GM10847 (cell line): ENCODE data around the gene GAS2L1.

Experiments
- POLR2A ChIP-seq: IDR thresholded peaks from 2 replicates; pipeline ENCODE4 v1.6.1; 2011; ENCODE audit not compliant: insufficient read length; ENCODE audit errors: extremely low read depth

Gene GAS2L1

DNA sequence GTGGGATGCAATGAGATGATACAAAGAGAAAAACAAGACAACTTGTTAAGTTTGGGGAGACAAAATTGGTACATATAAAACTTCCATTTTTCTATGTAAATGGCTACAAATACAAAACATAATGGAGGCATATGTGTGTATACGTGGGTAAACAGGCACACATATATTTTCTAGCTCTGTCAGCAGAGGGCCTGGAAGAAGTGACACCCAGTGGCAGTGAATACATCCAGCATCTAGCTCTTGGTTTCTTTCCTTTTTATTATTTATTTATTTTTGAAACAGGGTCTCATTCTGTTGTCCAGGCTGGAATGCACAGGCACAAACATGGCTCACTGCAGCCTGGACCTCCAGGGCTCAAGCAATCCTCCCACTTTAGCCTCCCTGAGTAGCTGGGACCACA lies 14.1 kb downstream of the GAS2L1 start:
- TF ChIP-seq POLR2A: no peak

DNA sequence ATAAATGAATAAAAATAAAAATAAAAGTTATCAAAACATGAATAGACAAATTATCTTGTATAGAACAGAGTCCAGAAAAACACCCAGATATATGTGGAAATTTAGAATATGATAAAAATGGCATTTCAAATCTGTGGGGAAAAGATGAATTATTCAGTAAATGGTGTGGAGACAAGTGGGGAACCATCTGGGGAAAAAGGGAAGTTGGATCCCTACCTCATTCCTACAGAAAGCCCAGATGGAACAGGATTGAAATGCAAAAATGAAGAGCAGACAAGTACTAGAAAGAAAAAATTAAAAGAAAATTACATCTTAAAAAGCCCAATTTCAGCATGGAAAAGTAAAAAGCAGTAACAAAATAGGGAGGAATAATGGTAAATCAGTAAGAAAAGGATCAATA lies 17.2 kb downstream of the GAS2L1 start:
- no peak for TF ChIP-seq POLR2A

DNA sequence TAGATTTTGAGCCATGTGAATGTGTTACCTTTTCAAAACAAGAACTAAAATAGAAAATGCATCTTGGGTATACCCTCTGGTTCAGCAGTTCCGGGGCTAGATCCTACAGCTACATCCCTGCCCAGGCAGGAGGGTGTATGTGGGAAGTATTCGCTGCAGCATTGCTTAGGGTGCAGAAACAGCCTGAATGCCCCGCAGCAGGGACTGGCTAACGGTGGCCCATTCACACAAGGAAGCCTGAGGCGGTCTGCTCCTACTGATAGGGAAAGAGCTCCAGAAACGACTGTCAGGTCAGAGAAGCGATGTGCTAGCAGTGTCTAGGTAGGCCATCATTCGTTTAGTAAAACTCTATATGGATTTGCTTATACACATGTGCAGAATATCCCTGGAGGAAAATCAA lies 18.9 kb downstream of the GAS2L1 start:
- no peak for TF ChIP-seq POLR2A

DNA sequence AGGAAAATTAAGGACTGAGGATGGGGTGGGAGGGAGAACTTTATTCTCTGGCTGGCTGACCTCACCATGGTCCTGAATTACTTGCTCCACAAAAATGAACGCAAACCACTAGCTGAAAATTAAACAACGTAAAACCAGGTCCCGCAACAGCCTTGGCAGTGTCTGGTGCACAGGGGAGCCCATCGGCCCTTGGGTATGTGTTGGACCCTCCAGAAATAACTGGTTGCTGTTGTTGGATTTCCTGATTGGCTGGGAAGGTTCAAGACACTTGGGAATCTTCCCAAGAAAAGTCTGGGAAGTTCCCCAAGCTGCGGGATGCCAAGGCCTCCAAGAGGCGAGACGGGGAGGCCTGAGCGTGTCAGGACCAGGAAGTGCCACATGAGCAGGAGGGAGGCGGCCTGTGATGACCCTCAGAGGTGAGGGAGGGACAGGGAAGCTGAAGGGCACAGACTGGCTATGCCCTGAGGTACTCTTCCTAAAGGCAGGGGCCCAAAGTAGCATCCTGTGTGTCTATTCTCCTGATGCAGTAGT lies 19.4 kb downstream of the GAS2L1 start:
- TF ChIP-seq POLR2A: no peak

DNA sequence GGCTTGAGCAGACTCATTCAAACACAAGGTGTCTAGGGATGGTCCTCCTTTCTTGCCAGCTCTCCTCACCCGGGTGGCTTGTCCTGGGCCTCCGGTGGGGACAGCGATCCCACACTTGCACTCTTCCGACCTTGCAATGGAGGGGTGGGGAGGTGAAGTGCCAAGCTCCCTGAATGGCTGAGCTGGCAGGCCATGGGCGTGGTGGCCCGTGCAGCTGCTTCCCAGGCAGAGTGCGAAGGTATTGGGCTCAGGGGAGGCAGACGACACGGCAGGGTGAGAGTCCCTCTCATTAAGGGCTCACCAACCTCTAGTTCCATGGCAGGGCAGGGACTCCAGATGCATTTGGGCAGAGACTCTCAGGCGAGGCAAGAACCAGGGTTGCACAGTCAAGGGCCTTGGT lies 20.0 kb downstream of the GAS2L1 start:
- no peak for TF ChIP-seq POLR2A

DNA sequence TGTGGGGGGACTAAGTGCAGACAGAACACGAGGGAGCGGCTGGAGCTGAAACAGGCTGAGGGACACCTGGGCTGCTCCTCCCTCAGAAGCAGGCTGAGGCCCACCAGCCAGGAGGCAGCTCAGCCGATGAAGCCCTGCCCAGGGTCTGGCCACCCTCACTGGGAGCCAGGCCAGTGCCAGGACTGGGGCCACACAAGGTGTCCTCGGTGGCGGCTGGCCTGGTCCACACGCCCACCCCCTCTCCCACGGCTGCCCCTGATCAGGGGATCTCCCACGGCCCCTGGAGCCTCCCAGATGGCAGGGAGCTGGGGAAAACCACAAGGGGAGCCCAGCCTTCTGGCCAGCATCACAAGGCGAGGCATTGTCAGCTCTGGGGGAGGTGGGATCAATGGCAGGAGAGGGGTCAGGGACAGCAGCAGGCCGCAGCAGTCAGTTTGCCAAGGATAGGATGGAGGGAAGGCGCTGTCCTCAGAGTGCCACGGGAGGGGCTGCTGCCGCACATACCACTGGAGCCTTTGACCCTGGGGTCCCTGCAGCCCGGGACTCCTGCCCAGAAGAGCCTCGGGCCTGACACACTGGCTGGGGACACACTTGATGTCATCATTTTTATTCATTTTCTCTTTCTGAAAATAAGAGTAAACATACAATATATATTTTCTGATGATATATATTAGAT lies 20.8 kb downstream of the GAS2L1 start:
- TF ChIP-seq POLR2A: no peak

DNA sequence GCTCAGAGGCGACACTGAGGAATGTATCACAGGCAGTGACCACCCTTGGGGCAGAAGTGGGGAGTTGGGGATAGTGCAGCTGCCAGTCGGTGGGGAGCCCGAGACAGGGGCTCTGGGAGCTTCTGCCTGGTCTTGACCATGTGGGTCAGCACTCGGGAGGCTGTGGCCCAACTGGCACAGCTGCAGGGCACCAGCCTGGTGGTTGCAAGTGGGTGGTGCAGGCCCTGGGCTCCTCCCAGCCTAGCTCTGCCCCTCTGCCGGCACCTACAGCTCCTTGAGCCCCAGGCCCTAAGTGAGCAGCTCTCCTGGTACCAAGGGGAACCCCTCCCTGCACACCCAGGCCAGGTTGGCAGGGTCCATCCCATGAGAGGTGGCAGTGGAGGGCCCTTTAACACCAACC lies 21.6 kb downstream of the GAS2L1 start:
- TF ChIP-seq POLR2A: no peak

DNA sequence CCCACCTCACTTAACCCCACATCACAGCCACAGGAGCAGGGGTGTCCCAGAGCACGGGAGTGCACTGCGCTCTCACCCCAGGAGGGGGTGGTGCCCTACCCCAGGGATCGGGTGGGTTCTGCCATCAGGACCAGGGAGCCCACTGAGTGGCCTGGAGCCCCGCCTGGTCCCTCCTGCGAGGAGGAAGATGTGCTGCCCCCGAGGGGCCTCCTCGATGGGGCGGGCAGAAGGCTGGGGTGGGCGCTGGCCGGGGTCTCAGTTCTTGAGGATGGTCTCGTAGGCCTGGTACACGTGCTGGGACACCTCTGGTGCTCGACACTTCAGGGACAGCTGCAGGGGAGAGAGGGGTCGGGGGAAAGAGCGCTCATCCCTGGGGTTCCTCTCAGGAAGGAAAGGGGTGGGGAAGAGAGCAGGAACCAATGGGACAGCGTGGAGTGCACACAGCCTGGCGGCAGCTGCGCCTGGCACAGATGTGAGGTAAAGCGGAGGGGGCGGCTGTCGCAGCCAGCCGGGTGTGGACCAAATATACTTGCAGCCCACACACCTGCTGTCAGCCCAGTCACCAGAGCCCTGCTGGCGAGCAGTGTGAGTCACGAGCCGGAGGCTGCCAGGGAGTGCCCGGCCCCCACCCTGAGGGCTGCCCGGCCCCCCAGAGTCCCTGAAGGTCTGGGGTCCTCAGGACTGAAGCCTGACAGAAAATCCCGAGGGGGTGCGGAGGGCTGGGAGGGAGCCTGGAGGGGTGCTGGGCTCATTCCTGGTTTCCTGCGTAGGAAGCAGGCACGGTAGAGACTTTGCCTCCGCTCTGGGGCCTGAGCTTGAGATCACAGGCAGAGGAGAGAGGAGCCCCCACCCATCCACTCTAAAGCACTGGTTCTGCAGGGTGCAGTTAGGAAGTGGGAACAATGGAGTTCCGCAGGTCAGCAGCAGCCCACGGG lies 22.4 kb downstream of the GAS2L1 start:
- TF ChIP-seq POLR2A: no peak

DNA sequence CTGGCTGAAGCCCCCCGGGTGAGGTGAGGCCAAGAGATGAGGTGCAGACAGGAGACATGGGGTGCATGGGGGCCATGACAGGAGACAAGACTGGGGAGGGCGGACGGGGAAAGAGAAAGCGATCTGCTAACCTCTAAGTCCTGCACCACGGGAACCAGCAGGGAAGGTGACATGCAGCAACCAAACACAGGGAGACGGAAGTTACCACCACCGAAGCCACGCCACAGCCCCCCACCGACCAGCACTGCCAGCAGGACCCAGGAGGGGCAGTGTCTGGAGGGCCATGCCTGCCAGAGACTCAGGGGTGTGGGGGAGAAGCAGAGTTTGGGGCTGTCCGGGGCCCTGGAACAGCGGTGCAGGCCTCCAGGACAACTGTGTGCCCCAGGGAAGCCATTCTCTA lies 23.1 kb downstream of the GAS2L1 start:
- TF ChIP-seq POLR2A: no peak

DNA sequence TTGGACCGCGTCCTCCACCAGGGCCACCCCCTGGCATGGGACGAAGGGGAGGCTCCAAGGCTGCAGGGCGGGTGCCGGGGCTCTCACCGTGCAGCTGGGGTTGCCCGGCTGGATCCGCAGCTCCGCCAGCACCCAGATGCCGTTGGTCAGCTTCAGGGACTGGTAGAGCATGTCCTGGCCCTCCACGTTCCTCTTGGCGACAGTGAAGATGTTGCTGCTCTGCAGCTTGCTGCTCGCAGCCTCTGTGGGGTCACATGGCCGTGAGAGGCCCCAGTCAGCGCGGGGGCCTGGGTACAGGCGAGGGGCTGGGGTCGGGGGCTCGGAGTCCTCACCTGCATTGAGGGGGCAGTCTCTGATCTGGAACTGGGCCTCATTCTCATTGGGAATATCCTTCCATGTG lies 23.8 kb downstream of the GAS2L1 start:
- no peak for TF ChIP-seq POLR2A

DNA sequence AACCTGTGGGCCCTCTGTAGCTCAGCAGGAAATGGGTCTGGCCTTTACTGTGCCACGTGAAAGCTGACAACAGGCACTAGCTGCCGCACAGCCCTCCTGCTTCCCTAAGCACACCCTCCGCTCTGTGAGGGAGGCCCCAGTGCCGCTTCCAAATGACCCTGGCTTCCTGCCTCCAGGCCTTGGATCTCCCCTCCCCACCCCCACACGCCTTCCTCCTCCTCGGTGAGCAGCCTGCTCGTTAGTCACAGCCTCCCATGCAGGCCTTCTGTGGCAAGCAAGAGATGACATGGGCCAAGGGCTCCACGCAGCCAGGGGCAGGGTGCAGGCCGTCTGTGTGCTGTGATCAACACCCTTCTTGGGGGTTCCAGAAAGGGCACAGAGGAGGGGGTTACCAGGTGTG lies 24.3 kb downstream of the GAS2L1 start:
- no peak for TF ChIP-seq POLR2A

DNA sequence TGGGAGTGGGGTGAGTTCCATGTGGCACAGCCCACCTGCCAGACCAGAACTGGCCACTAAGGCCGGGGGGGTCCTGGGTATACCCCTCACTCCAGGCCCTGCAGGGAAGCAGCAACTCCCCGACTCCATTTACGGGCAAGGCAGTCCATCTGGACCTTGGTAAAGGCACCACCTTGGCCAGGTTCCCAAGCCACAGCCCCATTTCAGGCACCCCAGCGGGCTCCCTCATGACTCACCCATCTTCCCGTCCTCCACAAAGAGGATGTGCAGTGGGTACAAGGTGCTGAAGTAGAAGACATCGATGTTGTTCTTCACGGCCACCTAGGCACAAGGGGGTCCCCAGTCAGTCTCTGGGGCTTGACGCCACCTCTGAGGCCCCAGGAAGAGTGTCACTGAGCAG lies 24.8 kb downstream of the GAS2L1 start:
- no peak for TF ChIP-seq POLR2A

DNA sequence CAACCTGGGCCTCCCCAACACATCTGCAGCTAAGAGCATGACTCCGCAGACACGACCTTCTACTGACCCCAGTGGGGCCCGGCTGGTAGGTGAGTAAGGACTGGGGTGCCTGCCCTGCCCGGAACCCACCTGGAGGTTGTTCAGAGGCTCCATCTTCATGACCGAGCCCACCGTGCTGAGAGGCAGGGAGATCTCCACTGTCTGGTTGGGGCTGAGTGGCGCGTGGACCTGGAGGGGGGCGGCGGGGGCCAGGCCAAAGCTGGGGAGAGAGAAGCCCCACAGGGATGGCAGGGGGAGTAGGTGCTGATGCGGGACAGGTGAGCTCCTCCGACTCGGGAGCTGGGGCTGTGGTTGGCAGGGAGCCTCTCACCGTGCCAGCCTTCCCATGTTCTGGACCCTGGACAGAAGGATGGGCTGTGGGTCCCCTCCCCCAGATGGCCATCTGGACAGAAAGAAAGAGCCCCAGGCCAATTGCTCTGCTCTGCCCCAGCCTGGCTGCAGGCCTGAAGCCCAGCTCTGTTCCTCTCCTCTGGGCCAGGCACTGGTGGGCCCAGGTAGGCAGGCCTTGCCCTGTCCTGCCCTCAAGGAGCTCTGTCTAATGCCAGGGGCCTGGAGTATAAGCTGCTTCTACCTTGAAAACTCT lies 25.3 kb downstream of the GAS2L1 start:
- no peak for TF ChIP-seq POLR2A

DNA sequence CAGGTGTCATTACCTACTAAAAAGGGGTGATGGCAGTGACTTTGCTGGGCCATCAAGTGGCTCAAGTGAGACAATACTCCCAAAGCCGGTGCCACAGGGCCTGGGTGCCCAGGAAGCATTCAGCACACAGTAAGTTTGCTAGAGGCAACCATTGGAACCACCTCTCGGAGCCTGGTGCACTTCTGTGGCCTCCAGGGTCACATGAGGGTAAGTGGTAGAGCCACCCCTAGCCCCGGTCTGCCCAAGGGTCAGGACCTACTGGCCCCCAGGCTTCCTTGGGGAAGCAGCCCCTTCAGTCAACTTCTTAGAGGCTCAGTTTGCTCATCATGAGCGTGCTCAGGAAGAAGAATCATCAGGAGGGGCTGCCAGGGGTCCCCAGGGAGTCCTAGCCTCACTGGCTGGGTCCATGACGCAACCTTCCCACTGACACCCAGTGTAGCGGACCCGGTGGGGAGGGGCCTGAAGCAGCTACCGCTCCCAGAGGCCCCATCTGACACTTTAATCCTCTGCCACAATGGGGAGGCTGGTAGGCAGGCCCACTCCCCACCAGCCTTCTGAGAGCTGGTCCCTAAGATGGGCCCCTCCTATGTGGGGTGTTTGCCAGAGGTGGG lies 26.5 kb downstream of the GAS2L1 start:
- TF ChIP-seq POLR2A: no peak

DNA sequence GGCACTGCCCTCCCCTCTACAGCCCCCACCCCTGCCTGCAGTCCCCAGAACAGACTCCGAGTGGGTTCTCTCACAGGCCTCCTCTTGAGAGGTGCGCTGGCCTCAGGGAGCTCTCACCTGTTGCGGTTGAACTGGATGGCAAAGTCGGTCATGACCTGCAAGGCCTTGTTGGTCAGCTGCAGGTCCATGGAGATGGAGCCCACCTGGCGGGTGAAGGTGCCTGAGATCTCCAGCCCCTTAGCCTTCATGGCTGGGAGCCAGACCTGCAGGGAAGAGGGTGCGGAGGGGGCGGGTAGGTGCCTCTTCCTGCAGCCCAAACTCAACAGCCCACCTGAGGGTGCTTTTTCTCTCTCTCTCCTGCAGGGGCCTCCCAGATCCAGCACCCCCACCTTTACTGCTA lies 27.7 kb downstream of the GAS2L1 start:
- TF ChIP-seq POLR2A: no peak

DNA sequence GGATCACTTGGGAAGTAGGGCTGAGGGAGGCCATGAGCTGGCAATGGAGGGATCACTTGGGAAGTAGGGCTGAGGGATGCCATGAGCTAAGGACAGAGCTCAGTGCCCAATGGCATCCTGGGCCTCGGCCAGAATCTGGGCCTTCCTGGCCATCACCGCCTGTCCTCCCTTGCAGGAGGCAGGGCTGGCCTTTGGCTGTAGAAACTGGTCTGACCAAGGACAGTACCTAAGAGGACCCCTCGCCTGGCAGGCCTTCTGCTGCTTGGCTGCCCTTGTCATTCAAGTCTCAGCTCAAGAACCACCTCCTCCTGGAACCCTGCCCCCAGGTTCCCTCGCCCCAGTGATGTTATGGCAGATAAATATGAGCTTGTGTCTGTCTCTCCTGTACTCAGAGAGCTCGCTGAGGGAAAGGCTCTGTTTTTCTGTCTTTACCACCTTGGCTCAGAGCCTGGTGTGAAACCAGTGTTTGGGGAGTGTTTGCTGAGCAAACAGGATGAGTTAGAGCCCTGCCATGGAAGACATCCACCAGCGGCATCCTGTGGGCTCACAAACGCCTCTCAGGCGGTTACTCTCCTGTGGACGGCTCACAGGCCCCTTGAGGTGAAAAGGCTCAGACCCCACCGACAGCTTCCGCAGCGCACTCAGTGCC lies 28.4 kb downstream of the GAS2L1 start:
- TF ChIP-seq POLR2A: no peak

DNA sequence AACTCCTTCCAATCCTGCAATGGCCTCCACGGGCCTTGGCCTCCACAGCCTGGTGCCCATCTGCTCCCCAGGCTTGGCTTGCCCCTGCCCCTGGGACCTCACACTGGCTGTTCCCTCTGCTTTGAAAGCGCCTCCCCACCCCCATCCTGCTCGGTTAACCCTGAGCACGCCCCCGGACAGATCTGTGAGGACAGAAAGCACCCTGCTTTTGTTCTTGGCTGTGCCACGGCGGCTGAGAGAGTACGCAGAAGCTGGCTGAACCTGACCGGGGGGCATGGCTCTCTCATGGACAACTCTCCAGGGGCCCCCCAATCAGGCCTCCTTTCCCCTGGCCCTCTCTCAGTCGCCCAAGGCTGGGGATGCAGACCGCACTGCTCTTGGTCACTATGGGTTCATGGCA lies 29.2 kb downstream of the GAS2L1 start:
- TF ChIP-seq POLR2A: no peak
